Stimulated activated CD4-positive, alpha-beta T cell treated with anti-CD3 and anti-CD28 coated beads, TNF-alpha, amount 100 ng/mL, for 24 hours (primary cell): ENCODE results near the gene RNF31.
"Not testable (repeated sequence)": the region's sequence is repeated elsewhere in the genome, so short reads cannot be mapped to it uniquely, and the experiment has no call there.

ENCODE experiments used
- DNase-seq, 3 experiments: peaks; one replicate each; pipeline ENCODE4 v3.0.0-alpha.2; 2020; ENCODE audit warnings: low read depth in 3 of 3

RNF31 gene

GRCh38 chr14:24202538-24202937 lies 55.2 kb downstream of the RNF31 start:
- DNase-seq: not testable (repeated sequence)

- DNase-seq: not testable (repeated sequence)
These were observed 56.1 kb downstream of the RNF31 start for GRCh38 chr14:24203249-24203886.

- DNase-seq: no peak
These were observed 57.2 kb downstream of the RNF31 start for GRCh38 chr14:24204163-24205146.

GRCh38 chr14:24206260-24207103 lies 59.2 kb downstream of the RNF31 start:
- DNase-seq: no peak

- DNase-seq: no peak
These were observed 59.8 kb downstream of the RNF31 start for GRCh38 chr14:24207104-24207551.

GRCh38 chr14:24207625-24208024 lies 60.3 kb downstream of the RNF31 start:
- DNase-seq: no peak
